HG03442 (cell line): Measurements from ENCODE around the gene ANXA2.
A peak's percentile ranks its signal among the peaks of the same experiment; 100 is the strongest.
"Not testable (repeated sequence)": the region's sequence is repeated elsewhere in the genome, so short reads cannot be mapped to it uniquely, and the experiment has no call there.

Source experiments
- ATAC-seq: cut with Tn5 transposase; IDR thresholded peaks from one replicate; pipeline ENCODE4 v1.9.1; 2021; ENCODE audit warnings: mild to moderate bottlenecking, moderate library complexity; ENCODE audit not compliant: unreplicated experiment

ANXA2 gene

DNA sequence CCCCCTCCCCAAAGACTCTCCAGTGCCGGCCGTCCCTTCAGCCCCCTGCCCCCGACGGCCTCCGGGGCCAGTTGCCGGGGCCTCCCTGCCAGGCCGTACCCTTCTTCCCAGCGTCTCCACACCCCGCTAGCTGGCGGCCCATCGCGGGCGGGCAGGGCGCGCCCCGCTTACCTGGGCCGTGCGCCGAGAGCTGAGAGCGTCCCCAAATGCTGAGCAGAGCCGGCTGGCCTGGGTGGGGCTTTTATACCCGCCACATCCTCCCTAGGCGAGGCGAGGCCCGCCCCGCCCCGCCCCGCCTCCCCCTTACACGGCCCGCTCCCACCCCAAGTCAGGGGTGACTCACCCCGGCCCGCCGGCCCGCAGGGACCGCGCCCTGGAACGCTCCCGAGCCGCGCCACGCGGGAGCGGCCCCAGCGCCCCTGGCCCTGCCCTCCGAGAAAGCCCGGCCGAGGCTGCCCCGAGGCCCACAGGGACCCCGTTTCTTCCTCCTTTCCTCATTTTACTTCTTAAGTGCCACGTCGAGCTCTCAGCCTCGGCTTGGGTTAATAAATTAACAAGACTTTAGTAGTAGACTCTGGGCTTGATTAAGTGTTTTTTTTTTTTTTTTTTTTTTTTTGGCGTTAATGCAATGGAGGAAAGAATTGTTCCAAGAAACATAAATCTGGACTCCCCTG, at the start of gene ANXA2:
ANXA2 (minus strand) TSS at position 215 of the 674 bp plus-strand sequence. CDS start 11,911 bp downstream, outside the sequence.
- peak; percentile 61 for ATAC-seq

DNA sequence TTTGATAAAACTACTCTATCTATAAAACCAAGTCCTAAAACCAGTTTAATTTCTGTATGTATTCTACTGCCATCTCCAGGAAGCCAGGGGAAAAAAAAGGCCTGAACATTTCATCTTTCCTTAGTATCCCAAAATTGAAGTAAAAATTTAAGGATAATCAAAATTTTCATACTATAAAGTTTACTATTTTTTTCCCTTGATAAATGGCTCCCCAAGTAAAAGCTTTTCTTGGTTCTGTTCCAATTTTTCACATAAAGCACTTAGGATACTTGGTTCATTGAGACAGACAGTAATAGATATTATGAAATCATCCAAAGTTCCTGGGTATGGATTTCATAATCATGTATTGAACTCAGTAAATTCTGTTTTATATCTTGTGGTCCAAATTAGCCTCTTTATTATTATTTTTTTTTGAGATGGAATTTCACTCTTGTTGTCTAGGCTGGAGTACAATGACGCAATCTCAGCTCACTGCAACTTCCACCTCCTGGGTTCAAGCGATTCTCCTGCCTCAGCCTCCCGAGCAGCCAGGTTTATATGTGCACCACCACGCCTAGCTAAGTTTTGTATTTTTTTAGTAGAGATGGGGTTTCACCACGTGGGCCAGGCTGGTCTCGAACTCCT, 46.6 kb upstream of the ANXA2 start:
- ATAC-seq = no peak

DNA sequence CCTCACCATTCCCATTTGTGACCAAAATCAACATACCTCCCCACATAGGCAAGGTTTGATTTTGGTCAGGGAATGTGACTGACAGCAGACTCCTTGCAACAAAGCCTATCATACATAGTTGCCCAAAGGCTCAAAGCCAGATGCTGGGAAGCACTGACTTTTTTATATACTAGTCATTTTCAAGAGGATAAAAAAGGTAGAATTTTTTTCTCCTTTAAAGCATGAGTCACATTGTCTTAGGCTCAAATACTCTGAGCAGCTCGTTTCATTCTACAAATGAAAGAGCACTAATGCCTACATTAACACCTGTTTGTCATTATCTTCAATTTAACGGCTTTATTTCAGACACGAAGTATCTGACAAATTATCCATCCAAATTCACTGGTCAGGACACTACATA, 45.0 kb upstream of the ANXA2 start:
- no peak for ATAC-seq

DNA sequence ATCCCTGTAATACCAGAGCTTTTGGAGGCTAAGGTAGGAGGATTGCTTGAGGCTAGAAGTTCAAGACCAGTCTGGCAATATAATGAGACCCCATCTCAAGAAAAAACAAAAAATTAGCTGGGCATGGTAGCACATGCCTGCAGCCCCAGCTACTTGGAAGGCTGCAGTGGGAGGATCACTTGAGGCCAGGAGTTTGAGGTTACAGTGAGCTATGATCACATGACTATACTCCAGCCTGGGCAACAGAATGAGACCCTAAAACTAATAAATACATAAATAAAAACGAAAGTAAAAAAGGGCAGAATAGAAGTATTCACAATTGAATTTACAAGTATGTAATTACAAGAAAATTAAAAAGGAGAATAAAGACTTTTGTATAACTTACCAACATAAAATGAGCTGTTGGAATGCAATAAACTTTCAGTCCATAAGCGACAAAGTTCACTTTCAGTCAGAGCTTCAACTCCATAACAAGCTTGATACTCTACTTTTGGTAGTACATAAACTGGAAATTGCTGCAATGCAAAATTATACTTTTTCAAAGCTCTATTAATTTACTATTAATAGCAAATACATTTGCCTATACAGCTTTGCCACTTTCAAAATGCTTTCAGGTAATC, 44.4 kb upstream of the ANXA2 start:
- no peak for ATAC-seq

DNA sequence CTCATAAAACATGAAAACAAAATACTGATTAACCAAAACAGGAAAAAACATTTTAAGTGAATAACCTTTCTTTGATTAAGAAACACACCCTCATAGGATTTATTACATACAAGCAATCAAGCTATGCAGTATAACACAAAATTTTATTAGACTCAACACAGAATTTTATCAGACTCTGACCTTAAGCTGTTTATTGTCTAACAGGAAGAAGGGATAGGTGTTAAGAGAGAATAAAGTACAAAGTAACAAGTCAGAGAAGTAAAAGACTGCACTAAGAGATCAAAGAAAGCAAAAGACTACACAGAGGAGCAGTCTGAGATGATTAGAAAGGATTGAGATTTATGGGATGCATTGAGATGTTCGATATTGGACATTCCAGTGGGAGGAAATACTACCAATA, 43.5 kb upstream of the ANXA2 start:
- no peak for ATAC-seq

DNA sequence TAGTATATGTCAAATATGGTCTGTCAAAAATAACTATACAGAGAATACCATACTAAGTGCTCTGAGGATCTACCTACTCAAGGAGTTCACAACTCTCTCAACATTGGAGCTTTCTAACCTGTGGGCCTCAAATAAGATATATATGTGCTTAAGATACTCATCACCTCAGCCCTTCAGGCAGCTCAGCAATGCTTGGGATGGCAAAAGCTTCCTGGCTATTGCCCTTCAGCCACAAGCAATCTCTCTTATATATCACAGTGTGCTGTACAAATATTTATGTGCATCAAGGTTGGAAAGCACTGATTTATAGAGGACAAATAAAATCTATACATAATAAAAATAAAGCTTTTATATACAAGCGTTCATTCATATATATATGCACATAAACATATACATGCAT, 40.9 kb upstream of the ANXA2 start:
- ATAC-seq = no peak

DNA sequence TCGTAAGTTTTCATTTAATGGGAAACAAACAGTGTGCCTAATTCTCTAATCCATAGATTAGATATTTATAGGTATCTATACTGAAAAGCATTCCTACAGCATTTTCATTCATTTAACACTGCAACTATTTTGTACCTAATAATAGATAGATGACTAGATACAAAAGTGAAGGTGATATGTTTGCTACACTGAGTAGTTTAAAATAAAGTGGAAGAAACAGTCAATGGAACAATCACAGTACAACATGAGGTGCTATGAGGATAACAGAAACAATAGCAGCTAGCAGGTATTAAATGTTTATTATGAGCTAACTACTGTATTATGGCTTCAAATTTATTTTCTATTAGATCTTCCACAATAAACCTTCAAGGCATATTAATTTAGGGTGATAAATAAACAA, 31.1 kb upstream of the ANXA2 start:
- ATAC-seq = no peak

DNA sequence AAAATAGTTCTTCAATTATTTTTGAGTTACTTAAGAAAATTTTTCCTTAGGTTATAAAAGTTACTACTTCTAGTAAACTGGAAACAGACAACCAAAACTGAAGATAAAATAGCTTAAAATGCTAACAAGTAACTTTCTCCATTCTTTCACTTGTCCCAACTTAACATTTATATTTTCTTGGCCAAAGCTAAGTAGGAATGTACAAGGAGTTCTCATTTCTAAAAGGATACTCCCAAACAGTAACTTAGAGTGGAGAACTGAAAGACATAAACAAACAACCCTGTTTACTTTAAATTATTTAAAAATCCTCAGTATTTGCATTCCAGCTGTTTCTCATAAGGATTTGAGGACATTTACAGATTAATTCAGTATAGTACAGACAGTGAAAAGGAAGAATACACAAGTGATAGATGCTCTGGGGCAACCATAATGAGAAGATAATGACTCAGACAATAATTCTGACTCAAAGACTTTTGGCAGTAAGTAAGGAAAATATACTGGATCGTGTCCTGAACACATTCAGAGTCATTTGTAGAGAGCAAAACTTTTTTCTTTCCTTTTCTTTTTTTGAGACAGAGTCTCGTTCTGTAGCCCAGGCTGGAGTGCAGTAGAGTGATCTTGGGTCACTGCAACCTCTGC, 29.2 kb upstream of the ANXA2 start:
- no peak for ATAC-seq

DNA sequence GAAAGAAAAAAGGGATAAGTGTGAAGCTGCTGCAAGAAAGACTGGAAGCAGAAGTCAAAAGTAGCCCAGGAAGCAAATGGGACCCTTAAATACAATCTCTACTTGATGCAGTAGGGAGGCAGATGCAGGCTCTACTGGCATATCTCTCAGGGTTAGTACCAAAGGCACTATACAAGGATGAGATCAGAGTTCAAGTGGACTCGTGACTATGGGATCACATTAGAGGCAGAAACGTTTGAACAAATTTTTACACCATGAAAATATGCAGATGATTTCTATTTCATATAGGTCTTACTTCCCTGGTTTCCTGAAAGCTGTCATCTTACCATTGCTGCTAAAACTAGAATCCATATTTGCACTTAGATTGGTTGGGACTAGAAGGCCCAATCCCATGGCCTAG, 27.7 kb upstream of the ANXA2 start:
- ATAC-seq = no peak

DNA sequence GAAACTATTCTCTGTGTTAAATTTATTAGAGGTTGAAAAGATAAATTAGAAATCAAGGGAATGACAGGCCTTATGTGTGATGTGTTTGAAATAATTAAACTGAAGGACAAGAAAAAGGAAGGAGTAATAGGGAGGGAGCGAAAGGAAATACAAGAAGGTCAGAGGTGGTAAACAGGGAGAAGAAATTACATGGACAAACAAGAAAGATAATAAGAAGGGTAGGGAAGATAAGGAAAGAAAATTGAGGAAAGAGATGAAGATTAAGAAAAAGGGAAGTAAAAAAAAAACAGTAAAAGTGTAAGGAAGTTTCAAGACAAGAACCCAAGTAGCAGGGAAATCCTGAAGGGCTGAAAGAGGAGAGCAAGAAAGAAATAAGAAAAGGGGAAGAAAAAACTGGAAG, 26.2 kb upstream of the ANXA2 start:
- no peak for ATAC-seq

DNA sequence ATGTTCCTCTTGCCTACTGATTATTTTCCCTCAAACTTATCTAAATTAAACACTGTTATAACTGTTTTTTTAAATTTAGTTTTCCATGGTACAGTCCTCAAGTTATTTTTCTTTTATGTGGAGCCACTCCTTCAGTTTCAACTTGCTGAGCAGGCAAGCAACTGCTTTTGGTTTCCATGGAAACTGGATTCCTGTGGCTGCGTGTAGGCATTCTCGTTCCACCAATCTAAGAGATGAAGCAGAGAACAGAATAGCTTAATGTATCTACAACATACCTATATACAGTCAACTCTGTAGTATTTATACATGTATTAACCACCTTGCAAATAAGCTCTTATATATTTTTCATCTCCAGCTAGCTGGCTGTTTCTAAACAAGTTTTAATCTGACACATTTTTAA, 25.8 kb upstream of the ANXA2 start:
- ATAC-seq = no peak

DNA sequence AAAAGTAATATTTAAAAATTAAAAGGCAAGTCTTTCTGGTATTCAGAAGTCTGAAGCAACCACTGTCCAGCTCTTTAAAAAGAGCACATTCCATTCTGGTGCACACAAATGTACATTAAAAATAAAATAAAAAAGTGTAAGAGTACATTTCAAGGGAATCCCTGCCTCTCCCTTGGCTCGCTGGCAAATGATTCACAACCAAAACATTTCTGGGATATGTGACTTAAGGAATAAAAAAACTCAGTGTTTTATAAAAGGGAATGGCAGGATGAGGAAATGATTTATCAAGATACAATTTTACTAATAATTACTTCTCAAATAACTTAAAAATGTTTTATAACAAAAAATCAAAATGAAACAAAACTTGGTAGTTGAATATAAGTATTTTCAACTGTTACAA, 23.8 kb upstream of the ANXA2 start:
- no peak for ATAC-seq

DNA sequence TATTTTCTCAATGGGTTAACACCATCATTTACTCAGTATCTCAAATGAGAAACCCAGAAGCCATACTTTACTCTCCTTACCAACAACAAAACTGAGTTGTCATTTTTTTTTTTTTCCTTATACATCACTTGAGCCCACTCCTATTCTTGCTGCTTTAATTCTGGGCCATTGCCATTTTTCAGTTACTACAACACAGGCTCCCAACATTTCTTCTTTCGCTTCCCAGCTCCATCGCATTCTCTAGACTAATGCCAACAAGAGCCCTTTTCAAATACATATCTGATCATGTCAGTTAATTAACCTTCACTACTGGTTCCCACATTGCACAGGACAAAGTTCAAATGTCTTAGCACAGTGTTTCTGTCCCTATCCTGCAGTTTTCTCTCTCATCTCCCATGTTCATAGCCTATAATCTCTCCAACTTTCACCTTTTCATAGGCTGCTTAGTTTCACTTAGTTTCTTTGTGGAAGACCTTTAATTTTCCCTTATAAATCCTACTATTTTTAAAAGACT, 22.5 kb upstream of the ANXA2 start:
- no peak for ATAC-seq

DNA sequence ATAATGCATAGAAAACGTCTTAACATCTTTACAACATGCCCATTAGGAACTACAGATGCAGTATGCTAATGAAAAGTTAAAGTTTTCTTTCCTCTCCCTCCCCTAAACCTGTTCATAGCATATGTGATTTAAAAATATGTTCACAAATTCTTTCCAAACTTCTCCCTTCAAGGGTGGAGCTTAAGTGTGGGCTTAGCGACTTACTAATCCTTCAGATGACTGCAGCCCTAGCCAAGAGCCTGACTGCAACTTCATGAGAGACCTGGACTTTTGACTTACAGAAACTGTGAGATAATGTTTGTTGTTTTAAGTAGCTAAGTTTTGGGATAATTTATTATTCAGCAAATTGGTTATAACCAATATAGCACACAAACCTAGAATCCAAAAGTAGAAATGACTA, 22.0 kb upstream of the ANXA2 start:
- no peak for ATAC-seq

DNA sequence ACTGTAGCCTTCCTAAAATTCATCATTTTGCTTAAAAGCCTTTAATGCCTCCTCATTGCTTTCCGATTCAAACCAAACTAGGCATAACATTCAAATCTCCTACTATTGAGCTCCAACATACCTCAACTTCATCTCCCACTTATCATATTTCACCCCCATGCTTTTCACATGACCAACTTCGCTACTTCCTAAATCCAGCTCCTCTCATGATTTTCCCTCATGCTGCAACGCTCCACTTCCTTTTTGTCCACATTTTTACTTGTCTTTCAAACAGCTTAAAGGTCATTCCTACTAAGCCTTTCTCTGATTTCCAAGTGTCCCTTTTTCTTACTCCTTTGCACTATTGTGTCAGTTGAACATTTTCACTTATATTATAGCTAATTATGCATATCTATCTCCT, 20.3 kb upstream of the ANXA2 start:
- no peak for ATAC-seq

DNA sequence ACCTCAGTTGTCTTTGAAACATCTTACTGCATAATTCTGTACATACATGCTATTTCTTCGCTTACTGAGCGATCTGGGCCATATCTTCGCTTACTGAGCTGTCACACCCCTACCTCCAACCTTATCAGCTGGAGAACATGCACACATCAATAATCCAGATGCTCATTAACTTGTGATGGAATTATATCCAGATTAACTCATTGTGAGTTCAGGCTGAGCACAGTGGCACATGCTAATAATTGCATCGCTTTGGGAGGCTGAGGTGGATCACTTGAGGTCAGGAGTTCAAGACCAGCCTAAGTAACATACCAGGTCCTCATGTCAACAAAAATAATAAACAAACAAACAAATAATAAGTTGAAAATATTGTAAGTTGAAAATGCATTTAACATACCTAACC, 19.3 kb upstream of the ANXA2 start:
- no peak for ATAC-seq

DNA sequence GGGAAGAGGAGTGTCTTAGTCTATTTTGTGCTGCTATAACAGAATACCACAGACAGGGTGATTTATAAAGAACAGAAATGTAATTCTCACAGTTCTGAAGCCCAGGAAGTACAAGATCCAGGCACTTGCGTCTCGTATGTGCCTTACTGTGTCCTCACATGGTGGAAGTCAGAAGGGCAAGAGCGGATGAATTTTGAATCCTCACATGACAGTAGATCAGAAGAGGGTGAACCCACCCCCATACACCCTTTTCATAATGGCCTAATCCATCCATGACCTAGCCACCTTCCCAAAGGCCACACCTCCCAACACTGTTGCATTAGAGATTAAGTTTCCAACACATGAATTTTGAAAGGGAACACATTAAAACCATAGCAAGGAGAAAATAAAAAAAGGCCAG, 18.7 kb upstream of the ANXA2 start:
- ATAC-seq = no peak

DNA sequence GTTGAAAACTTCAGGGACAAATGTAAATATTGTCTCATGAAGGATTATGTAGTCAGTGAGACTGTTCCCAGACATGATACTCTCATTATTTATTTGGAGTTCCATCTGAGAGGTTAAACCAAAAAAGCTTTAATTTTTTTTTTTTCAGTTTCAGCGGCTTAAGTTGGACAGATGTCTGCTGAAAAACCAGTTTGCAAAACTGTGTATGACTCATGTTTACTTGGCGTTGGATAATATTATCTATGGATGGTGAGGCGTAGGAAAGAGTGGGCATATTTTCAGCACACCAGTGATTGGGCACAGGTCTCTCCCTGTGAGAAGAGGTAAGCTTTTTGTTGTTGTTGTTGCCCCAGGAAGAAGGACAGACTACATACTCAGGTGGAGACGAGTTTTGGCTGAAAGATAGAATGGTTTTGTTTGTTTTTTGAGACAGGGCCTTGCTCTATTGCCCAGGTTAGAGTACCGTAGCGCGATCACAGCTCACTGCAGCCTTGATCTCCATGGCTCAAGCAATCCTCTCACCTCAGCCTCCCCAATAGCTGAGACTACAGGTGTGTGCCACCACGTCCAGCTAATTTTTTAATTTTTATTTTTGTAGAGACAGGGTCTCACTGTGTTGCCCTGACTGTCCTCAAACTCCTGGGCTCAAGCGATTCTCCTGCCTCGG, 16.4 kb upstream of the ANXA2 start:
- no peak for ATAC-seq

DNA sequence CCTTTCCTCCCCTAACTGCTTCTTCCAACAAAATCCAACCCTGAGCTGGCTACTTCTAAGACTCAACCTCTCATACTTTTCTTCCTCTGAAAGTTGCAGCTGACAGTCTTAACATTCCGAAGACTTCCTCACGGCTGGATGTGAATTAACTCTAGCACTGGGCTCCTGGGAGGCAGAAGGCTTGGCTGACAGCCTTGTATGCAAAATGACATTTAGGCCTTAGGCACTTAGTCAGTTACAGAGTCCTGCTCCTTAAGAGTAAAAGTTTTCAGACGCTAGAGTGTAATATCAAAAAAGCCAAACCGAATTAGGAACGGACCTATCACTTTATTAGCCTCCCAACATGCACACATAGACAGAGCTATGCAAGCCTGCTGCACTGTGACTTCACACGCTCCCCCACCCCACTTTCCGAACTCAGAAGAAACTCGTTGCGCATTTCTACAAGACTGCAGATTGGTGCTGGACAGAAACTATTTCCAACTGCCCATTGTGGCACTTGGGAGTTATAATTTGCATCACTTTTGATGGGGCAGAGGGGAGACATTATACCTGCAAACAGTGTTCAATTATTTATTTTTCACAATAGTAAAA, 15.5 kb upstream of the ANXA2 start:
- ATAC-seq = no peak

DNA sequence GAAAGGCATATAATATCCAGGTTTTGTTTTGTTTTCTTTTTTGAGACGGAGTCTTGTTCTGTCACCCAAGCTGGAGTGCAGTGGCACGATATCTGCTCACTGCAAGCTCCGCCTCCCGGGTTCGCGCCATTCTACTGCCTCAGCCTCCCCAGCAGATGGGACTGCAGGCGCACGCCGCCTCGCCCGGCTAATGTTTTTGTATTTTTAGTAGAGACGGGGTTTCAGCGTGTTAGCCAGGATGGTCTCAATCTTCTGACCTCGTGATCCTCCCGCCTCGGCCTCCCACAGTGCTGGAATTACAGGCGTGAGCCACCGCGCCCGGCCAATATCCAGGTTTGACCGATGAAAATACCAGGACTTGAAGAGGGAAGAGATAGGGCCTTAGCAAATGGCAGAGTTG, 15.0 kb upstream of the ANXA2 start:
- not testable (repeated sequence) for ATAC-seq
